ENCODE measurements around the gene PLXDC2. TPM values are rescaled to one million over a fixed set of nuclear protein-coding genes. Genes with fewer than 3 reads are reported as not detected.

Gene PLXDC2
- total RNA-seq, 3 donors from 2014 or later (not counting 1 experiment from before 2014, with no cell fraction given): 16.9 to 22.9 (median 21.6) TPM

DNA sequence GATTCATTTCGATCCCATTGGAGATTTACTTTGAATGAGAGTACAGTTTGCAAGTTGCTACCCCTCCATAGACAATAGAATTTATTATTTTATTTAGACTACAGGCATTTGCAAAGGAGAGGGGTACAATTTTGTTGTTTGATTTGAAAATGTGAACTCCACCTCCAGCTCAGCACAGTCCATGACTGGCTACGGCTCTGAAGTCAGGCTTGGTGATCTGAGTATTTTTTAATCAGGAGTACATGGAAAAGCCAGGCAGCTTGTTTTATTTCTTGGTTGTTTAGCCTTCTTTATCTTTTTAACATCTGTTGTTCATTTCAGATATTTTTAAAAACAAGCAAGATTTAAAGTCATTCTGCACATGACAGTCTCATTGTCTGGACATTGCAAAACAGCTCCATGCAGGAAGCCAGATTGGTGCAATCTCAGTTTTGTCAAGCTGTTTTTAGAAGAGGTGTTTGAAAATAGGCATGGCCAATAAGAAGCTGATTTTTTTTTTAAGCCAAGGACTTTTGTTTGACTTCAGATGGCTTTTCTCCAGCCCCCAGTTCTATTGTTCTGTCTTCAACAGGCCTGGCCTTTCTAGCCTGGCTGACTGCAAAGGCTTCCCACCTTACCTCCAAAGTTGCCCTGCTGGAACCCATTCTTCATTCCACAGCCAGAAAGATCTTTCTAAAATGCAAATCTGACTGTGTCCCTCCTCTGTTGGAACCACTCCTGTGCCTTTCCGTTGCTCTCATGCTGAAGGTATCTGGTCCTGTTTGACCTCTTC lies 12.2 kb downstream of the PLXDC2 start:
- H3K4me3 ChIP-seq (ENCODE audit: low read length): no peak overlapping the region
- H3K27me3 ChIP-seq (ENCODE audit: control insufficient read depth, insufficient read depth, low read length): no peaks in the 10 kb centered on the region
- ATAC-seq: no peak
- Mint-ChIP-seq H3K9me3 (no peaks in the 10 kb centered on the region), H3K4me3 (no peak overlapping the region), H3K4me1 (peaks cover 7 to 19% of the 10 kb centered on the region in 2 donors), H3K27me3 (ENCODE audit: low read depth in 2 of 2) (no peaks in the 10 kb centered on the region), H3K27ac (no peak overlapping the region), H3K36me3 (no peaks in the 10 kb centered on the region)
- no peaks in the 10 kb centered on the region for H3K36me3 ChIP-seq (ENCODE audit: control insufficient read depth, insufficient read depth, low read length)
- TF ChIP-seq CTCF (IDR thresholded peaks at IDR 0.05): no peak
- intact Hi-C loops (cut with micrococcal nuclease): no loop called here
- H3K27ac ChIP-seq (ENCODE audit: low read length): no peak overlapping the region
- WGBS (ENCODE audit: insufficient coverage): 85% methylated on average over 1 of the region's 3 CpGs
- no peak for DNase-seq
- H3K9me3 ChIP-seq (ENCODE audit: control insufficient read depth, insufficient read depth, low read length): no peaks in the 10 kb centered on the region
- H3K4me1 ChIP-seq (ENCODE audit: control insufficient read depth, insufficient read depth, low read length): no peaks in the 10 kb centered on the region

DNA sequence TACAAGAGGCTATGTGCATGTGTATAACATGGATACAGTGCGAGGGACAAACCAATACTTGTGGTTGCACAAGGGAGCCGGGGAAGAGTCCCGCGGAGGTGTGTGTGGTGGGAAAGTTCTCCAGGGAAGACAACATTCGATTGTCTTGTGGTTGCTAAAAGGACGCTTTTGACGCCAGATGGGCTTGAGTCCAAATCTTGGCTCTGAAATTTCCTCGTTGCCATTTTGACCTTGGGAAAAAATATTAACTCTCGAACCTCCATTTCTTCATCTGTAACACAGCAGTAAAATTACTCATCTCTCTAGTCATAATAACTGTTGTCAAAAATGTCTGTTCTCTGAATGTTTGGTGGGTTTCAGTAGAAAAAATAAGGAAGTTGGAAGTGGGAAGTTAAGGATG lies 16.5 kb downstream of the PLXDC2 start:
- Mint-ChIP-seq H3K4me3 (no peak overlapping the region), H3K9me3 (no peaks in the 10 kb centered on the region), H3K4me1 (peaks cover 0 to 16% of the 10 kb centered on the region in 2 donors), H3K27me3 (ENCODE audit: low read depth in 2 of 2) (no peaks in the 10 kb centered on the region), H3K27ac (no peak overlapping the region), H3K36me3 (no peaks in the 10 kb centered on the region)
- H3K4me1 ChIP-seq (ENCODE audit: control insufficient read depth, insufficient read depth, low read length): no peaks in the 10 kb centered on the region
- intact Hi-C loops (cut with micrococcal nuclease): no loop called here
- no peaks in the 10 kb centered on the region for H3K9me3 ChIP-seq (ENCODE audit: control insufficient read depth, insufficient read depth, low read length)
- 72% methylated on average over 9 of the region's 9 CpGs for WGBS (ENCODE audit: insufficient coverage)
- no peak for DNase-seq
- H3K36me3 ChIP-seq (ENCODE audit: control insufficient read depth, insufficient read depth, low read length): no peaks in the 10 kb centered on the region
- H3K27me3 ChIP-seq (ENCODE audit: control insufficient read depth, insufficient read depth, low read length): no peaks in the 10 kb centered on the region
- H3K27ac ChIP-seq (ENCODE audit: low read length): no peak overlapping the region
- no peak for ATAC-seq
- no peak overlapping the region for H3K4me3 ChIP-seq (ENCODE audit: low read length)
- TF ChIP-seq CTCF (IDR thresholded peaks at IDR 0.05): no peak

DNA sequence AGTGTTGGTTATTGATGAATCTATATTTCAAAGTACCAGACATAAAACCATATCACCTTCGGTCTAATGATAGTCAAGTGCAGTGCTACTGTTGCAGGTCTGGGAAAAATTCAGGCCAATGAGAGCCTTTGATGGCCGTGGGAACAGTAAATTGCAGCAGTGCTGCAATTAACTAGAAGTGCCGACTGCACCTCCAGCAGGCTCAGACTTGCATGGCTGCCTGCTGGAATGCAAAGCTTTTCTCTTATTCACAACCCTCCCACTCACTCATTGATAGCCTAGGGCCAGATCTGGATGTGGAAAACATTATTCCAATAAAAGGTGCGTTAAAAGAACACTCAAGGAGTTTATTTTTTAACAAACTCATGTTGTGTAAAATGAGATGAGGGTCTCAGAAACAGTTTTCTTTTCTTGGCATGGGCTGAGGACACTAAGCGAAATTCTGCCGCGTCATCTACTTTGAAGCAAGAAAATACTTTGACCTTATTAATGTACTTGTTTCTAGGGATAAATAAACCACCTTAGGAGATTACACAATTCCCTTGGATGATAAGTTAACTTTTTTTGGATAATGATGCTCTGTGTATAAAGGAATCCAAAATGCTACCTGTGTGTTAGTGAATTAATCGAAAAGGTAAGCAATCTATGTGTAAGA lies 17.1 kb downstream of the PLXDC2 start:
- ATAC-seq: no peak
- no peak overlapping the region for H3K27ac ChIP-seq (ENCODE audit: low read length)
- DNase-seq: no peak
- H3K4me1 ChIP-seq (ENCODE audit: control insufficient read depth, insufficient read depth, low read length): no peaks in the 10 kb centered on the region
- no peak for TF ChIP-seq CTCF (IDR thresholded peaks at IDR 0.05)
- Mint-ChIP-seq H3K9me3 (no peaks in the 10 kb centered on the region), H3K4me1 (peaks cover 0 to 16% of the 10 kb centered on the region in 2 donors), H3K4me3 (no peak overlapping the region), H3K27me3 (ENCODE audit: low read depth in 2 of 2) (no peaks in the 10 kb centered on the region), H3K36me3 (no peaks in the 10 kb centered on the region), H3K27ac (no peak overlapping the region)
- intact Hi-C loops (cut with micrococcal nuclease): no loop called here
- H3K36me3 ChIP-seq (ENCODE audit: control insufficient read depth, insufficient read depth, low read length): no peaks in the 10 kb centered on the region
- H3K4me3 ChIP-seq (ENCODE audit: low read length): no peak overlapping the region
- no peaks in the 10 kb centered on the region for H3K27me3 ChIP-seq (ENCODE audit: control insufficient read depth, insufficient read depth, low read length)
- WGBS (ENCODE audit: insufficient coverage): 82% methylated on average over 5 of the region's 8 CpGs
- H3K9me3 ChIP-seq (ENCODE audit: control insufficient read depth, insufficient read depth, low read length): no peaks in the 10 kb centered on the region

Measured in natural killer cell (primary cell).